GM12878 (cell line): Measurements from ENCODE around the gene ABHD6. TPM values are rescaled to one million over a fixed set of nuclear protein-coding genes. Genes with fewer than 3 reads are reported as not detected.

ENCODE experiments used
- KDM1A ChIP-seq: fragments of 200-600 bp; sonication (generic); IDR thresholded peaks from 2 replicates; pipeline ENCODE4 v1.6.1; 2016; ENCODE audit warnings: borderline replicate concordance
- MYB ChIP-seq: fragments of 150-350 bp; IDR thresholded peaks from 2 replicates; pipeline ENCODE4 v1.6.1; 2014; ENCODE audit warnings: mild to moderate bottlenecking, low read depth, low read length, borderline replicate concordance
- RB1 ChIP-seq: fragments of 450-650 bp; formaldehyde crosslinking; IDR thresholded peaks from 2 replicates; pipeline ENCODE4 v1.6.1; 2017; ENCODE audit warnings: mild to moderate bottlenecking, borderline replicate concordance
- STAT3 ChIP-seq: IDR thresholded peaks from 2 replicates; pipeline ENCODE4 v1.6.1; 2011; ENCODE audit warnings: low read depth, low read length, improper control_type of control experiment
- TBL1XR1 ChIP-seq: IDR thresholded peaks from 2 replicates; pipeline ENCODE4 v1.6.1; 2012; ENCODE audit warnings: low read depth, low read length, improper control_type of control experiment
- polyA plus RNA-seq, 11 experiments: library from polyadenylated mRNA; depleted of rRNA in 4 of 11; unstranded in 6 of 11; stranded (reverse) in 5 of 11; fragments of >200 nt; fragmentation: Nextera tagmentation in 4 of 11; fragmentation: Illumina TruSeq in 1 of 11; extraction: Ambion mirVana in 4 of 11; extraction: Trizol in 1 of 11; gene quantifications; 1 replicate in 1 of 11; 2 replicates in 10 of 11; pipeline versions ENCODE4 v1.2.1 to v1.2.3, GENCODE V29; 2011 to 2016; ENCODE audit warnings: inconsistent platforms in 2 of 11, missing spikeins in 2 of 11, low read depth in 1 of 11
- total RNA-seq, 4 experiments: library from RNA; depleted of rRNA in 3 of 4; stranded (reverse); fragments of >200 nt in 3 of 4; fragmentation: Illumina TruSeq in 1 of 4; extraction: Trizol in 1 of 4; gene quantifications; 2 replicates each; pipeline versions ENCODE4 v1.2.1 to v1.2.3, GENCODE V29; 2013 to 2021
- TF ChIP-seq, protein P1 (sequence below): fragments of 450-650 bp; IDR thresholded peaks from 2 replicates; pipeline ENCODE4 v1.6.1; 2017; ENCODE audit warnings: mild to moderate bottlenecking, moderate library complexity
- TF ChIP-seq, protein P2 (sequence below): IDR thresholded peaks from 2 replicates; pipeline ENCODE4 v1.6.1; 2012; ENCODE audit warnings: low read depth, low read length, improper control_type of control experiment

The ABHD6 gene
- total and polyA plus RNA-seq, 10 of the 15 experiments (the other 5 are each of a cell fraction or from before 2014, with no cell fraction given), result 1.4 to 33.2 (median 3.2) TPM

DNA sequence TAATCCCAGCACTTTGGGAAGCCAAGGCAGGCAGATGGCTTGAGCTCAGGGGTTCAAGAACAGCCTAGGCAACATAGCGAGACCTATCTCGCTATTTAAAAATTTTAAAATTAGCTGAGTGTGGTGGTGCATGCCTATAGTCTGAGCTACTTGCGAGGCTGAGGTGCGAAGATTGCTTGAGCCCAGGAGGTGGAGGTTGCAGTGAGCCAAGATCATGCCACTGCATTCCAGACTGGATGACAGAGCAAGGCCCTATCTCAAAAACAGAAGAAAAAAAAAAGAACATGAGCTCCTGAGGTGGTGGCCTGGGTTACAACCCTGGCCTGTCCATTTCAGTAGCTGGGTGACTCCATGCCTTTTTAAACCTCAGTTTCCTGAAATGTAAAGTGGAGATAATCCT lies 34.1 kb upstream of the ABHD6 start (continued):
- TF ChIP-seq, protein P1, sequence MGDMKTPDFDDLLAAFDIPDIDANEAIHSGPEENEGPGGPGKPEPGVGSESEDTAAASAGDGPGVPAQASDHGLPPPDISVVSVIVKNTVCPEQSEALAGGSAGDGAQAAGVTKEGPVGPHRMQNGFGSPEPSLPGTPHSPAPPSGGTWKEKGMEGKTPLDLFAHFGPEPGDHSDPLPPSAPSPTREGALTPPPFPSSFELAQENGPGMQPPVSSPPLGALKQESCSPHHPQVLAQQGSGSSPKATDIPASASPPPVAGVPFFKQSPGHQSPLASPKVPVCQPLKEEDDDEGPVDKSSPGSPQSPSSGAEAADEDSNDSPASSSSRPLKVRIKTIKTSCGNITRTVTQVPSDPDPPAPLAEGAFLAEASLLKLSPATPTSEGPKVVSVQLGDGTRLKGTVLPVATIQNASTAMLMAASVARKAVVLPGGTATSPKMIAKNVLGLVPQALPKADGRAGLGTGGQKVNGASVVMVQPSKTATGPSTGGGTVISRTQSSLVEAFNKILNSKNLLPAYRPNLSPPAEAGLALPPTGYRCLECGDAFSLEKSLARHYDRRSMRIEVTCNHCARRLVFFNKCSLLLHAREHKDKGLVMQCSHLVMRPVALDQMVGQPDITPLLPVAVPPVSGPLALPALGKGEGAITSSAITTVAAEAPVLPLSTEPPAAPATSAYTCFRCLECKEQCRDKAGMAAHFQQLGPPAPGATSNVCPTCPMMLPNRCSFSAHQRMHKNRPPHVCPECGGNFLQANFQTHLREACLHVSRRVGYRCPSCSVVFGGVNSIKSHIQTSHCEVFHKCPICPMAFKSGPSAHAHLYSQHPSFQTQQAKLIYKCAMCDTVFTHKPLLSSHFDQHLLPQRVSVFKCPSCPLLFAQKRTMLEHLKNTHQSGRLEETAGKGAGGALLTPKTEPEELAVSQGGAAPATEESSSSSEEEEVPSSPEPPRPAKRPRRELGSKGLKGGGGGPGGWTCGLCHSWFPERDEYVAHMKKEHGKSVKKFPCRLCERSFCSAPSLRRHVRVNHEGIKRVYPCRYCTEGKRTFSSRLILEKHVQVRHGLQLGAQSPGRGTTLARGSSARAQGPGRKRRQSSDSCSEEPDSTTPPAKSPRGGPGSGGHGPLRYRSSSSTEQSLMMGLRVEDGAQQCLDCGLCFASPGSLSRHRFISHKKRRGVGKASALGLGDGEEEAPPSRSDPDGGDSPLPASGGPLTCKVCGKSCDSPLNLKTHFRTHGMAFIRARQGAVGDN, result no peak
- TF ChIP-seq RB1 (no peak), MYB (no peak), STAT3 (no peak), TBL1XR1 (no peak), KDM1A (no peak)
- TF ChIP-seq, protein P2, sequence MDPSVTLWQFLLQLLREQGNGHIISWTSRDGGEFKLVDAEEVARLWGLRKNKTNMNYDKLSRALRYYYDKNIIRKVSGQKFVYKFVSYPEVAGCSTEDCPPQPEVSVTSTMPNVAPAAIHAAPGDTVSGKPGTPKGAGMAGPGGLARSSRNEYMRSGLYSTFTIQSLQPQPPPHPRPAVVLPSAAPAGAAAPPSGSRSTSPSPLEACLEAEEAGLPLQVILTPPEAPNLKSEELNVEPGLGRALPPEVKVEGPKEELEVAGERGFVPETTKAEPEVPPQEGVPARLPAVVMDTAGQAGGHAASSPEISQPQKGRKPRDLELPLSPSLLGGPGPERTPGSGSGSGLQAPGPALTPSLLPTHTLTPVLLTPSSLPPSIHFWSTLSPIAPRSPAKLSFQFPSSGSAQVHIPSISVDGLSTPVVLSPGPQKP, result no peak
